NCI-H748 treated with DMSO at 0.1 percent for 48 hours (cell line): ENCODE data around the gene BEST4.
"Not testable (repeated sequence)": the region's sequence is repeated elsewhere in the genome, so short reads cannot be mapped to it uniquely, and the experiment has no call there.

ENCODE experiments used
- DNase-seq: peaks from one replicate; lab custom pipeline; 2025; lab: John Stamatoyannopoulos, UW

Gene BEST4

GRCh38 chr1:44777547-44777946, 10.4 kb downstream of the BEST4 start:
- no peak for DNase-seq

GRCh38 chr1:44776730-44777068, 11.3 kb downstream of the BEST4 start:
- no peak for DNase-seq

DNA sequence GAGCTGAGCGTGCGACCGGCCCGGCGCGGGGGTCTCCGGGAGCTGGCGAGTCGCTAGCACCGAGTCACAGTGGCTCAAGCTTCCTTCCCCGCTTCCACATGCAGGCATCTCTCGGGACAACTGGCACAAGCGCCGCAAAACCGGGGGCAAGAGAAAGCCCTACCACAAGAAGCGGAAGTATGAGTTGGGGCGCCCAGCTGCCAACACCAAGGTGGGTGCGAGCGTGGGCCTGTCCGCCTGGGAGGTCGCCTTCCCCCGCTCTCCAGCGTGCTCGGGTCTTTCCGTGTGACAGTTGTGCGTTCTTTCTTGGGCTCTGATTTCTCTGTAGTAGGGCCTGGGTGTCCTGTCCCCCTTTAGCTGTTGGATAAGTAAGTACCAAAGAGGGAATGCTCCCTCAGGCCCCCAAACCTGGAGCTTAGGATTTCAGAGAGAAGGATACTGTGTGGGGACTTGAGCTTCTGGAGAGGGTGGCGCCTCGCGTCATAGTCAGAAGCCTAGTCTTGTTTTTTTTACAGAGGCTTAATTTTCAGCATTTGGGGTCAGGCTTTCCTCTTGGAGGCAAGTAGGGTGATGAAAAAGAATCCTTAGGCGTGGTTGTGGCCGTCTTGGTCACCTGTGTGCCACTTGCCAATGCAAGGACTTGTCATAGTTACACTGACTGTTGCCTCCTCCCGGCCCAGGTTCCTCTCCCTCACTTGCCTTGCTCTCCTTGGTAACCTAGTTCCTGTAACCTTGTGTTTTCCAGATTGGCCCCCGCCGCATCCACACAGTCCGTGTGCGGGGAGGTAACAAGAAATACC, 11.8 kb downstream of the BEST4 start:
- DNase-seq: no peak

DNA sequence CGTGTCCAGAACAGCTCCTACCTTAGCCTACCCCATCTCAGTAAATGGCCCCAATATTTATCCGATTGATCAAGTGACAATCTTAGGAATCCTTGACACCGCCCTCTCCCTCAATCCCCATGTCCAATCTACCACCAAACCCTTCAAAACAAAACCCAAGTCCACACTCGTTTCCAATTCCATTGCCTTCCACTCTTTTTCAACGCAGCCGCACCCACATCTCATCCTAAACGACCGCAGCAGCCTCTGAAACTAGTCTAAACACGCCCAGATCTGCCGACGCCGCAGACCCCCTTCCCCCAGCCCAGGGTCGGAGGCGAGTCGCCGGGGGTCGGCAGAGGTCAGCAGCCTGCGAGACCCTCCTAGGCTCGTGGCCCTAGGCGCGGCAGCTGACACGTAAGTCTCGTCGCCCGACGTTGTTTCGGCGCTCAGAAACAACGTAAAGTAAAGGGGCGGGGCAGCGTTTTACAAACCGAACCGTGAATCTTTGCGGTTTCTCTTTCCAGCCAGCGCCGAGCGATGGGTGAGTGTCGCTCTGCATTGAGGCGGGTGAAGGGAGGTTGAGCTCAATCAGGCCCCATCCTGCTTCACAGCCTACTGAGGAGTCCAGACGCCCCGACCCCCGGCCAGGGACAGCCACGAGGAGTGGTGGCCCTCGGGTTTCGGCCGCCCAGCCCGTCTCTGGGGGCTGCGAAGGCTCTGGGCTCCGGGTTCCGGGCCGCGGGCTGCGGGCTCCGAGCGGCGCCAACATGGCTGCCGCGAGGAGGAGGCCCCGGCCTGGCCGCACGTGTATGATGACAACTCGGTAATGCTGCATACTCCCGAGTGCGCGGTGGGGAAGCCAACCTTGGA, 12.7 kb downstream of the BEST4 start, which contains the start of gene RPS8:
TSS of gene RPS8 (plus strand) at position 463 of the 852 bp plus-strand sequence. CDS start at position 520, 57 bp downstream.
- peak; percentile 81 for DNase-seq

DNA sequence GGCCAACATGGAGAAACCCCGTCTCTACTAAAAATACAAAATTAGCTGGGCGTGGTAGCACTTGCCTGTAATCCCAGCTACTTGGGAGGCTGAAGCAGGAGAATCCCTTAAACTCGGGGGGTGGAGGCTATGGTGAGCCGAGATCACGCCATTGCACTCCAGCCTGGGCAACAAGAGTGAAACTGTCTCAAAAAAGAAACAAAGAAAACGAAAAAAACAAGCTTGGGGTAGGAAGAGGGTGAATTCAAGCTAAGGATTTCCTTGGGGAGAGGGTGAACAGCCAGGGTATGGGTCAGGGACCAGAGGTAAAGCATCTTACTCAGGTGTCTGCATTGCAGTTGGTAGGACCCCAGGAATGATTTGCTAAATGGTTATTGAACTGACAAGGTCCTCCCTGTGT, 21.5 kb downstream of the BEST4 start:
- DNase-seq: not testable (repeated sequence)

DNA sequence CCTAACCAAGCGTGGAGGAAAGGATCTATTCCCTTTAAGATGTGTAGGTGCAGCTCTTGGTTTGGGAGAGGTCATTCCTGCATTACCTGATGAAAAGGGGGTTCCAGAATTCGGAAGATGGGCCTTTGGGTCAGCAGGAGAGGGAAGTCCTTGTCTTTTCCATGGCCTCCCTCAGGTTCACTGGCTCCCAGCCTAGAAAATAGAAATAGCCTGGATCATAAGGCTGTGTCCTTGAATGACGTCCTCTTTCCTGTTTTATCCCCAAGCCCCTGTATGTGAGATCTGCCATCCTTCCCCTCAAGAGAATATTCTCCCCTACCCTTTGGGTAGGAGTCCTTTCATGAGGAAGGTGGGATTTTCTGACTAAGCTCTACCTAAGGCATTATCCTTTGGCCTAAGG, 27.1 kb downstream of the BEST4 start:
- no peak for DNase-seq

GRCh38 chr1:44759077-44759476, 28.9 kb downstream of the BEST4 start:
- DNase-seq: no peak

DNA sequence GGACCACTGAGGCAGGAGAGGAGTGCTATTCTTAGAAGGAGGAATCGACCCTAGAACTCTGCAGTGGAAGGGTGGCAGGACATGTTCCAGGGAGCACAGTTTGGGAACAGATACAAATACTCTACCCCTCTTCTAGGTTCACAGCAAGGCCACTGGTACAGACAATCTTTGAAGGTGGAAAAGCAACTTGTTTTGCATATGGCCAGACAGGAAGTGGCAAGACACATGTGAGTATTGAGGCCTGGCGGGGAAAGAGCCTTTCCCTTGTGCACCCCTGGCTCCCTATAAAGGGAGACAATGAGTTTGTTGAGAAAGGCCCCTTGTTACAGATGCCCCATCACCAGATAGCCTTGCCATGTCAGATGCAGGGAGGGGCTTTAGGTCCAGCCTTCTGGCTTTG, 30.6 kb downstream of the BEST4 start:
- DNase-seq: no peak

DNA sequence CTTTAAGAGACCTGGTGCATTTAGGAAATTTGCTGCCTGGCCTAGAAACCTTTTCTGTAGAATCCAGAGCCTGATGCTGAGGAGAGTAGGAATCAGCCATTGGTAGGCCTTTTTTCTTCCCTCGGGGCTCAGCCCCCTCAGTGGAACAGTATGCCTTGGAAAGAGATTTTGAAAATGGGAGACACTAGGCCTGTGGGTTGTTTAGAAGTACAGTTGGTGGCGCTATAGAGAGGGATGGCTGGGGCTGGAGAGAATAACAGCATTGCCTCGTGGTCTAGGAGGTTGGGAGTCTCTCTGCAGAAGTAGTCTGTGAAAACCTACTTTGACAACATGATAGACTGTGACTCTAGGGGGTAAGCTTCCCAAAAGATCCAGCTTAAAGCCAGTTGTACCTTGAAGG, 40.1 kb downstream of the BEST4 start:
- no peak for DNase-seq

GRCh38 chr1:44743211-44743610, 44.8 kb downstream of the BEST4 start:
- DNase-seq: no peak

DNA sequence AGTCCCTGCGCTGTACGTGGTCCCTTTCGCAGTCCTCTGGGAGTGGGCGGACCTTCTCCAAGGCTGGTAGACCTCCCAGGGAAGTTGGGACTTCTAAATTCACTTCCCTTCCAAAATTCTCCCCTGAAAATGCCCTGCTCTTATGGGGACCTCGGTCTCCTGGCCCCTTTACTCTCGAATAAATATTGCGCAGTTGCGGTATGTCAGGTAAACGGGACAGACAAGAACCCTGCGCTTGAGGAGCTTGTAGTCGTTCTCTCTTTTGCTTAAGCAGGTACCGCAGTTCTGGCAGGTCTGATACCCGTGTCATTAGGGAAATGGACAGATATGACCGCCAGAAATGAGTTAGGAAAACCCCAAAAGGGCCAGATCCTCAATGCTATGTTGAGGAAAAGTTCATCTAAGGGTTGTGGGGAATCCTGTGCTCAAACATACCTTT, 47.8 kb downstream of the BEST4 start:
- no peak for DNase-seq

DNA sequence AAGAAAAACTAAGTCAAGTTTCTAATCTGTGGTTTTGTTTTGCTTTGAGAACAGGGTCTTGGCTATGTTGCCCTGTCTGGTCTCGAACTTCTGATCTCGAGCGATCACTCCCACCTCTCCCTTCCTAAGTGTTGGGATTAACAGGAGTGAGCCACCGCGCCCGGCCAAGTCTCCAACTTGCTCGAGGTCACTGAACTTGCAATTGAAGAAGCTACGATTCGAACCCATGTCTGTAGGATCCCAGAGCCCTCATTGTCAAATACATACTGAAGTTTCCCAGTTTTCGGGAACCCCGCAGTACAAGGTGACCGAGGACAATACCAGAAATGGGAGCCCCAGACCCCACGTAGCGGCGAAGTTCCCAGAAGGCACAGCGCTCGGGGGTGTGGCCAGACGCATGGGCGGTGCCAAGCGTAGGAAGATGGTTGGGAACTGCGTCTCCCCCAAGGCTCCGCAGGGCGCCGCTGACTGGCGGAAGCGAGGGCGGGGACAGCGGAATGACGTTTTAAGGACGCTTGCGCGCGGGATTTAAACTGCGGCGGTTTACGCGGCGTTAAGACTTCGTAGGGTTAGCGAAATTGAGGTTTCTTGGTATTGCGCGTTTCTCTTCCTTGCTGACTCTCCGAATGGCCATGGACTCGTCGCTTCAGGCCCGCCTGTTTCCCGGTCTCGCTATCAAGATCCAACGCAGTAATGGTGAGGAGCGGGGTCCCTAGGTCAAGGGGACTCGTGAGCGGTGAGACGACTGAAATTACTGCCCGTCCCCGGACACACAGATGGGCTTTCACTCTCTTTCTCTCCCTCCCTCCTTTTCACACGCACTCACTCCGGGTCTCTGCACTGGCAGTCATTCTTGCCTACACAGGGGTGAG, 48.4 kb downstream of the BEST4 start, which contains the start of gene KIF2C:
TSS of gene KIF2C (plus strand) at position 531 of the 872 bp plus-strand sequence. CDS start at position 627, 96 bp downstream.
- peak; percentile 94 for DNase-seq

GRCh38 chr1:44738953-44739306, 49.0 kb downstream of the BEST4 start:
- DNase-seq: not testable (repeated sequence)

DNA sequence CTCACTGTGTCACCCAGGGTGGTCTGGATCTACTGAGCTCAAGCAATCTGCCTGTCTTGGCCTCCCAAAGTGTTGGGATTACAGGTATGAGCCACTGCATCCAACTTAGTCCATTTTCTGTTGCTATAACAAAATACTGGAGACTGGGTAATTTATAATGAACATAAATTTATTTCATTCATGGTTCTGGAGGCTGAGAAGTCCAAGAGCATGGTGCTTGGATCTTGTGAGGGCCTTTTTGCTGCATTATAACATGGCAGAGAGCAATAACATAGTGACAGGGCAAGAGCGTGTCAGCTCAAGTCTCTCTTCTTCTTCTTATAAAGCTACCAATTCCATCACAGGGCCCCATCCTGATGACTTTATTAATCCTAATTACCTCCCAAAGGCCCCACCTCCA, 52.0 kb downstream of the BEST4 start:
- no peak for DNase-seq

DNA sequence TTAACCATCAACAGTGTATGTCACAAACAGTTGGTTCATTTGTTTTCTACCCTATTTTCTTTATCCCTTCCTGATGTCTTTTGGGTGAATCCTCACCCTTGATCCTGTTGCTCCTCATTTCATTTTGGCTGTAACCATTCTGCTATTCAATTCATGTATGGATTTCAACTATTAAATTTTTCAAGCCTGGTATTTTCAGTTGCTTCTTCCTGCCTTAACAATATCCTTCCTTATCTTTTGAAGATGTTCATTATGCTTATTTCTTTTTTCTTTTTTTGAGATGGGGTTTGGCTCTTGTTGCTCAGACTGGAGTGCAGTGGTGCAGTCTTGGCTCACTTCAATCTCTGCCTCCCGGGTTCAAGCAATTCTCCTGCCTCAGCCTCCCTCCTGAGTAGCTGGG, 54.2 kb downstream of the BEST4 start:
- no peak for DNase-seq
